ENCODE data around the gene CD274. TPM values are rescaled to one million over a fixed set of nuclear protein-coding genes. Genes with fewer than 3 reads are reported as not detected.

Gene CD274
- total and polyA plus RNA-seq, 4 donors, result 4.1 to 30.7 (median 9.5) TPM

- peak within 1 kb of the TSS; percentile 31 for H3K4me3 ChIP-seq
- peak within 1 kb of the TSS; percentile 78 to 81 for H3K9ac ChIP-seq (ENCODE audit: insufficient read depth in 1 of 2, low read length in 2 of 2)
- peak; percentile 6 for TF ChIP-seq CTCF (IDR thresholded peaks at IDR 0.05; ENCODE audit: control extremely low read depth, extremely low read depth)
- no peaks in the 10 kb centered on the region for H3K9me3 ChIP-seq (ENCODE audit: control insufficient read depth in 4 of 4, insufficient read depth in 3 of 4, low read length in 3 of 4)
- DNase-seq (peak; percentile 93 to 95 (median 94)), ATAC-seq (ENCODE audit: insufficient read depth, low FRiP score) (peak; percentile 98)
- peaks cover 0 to 12% (median 8%) of the 10 kb centered on the region in 4 donors for H3K36me3 ChIP-seq (ENCODE audit: control insufficient read depth in 4 of 4, insufficient read depth in 4 of 4, low read length in 4 of 4)
- peak within 1 kb of the TSS; percentile 92 to 99 for H3K27ac ChIP-seq (ENCODE audit: low read depth in 1 of 2, low read length in 1 of 2)
- WGBS, 2 donors, result 0% methylated on average over 52 to 55 of the region's 55 CpGs
- H3K4me1 ChIP-seq (ENCODE audit: control insufficient read depth in 5 of 5, insufficient read depth in 5 of 5, low read length in 5 of 5), result peaks cover 0 to 16% (median 9%) of the 10 kb centered on the region in 5 donors
- no peaks in the 10 kb centered on the region for H3K27me3 ChIP-seq (ENCODE audit: control insufficient read depth in 3 of 3, insufficient read depth in 3 of 3, low read length in 2 of 3)
Observed at GRCh38 chr9:5437254-5438216, 12.8 kb upstream of the CD274 start, which contains the start of gene PLGRKT. PLGRKT (minus strand) TSS chr9:5437925; CDS start chr9:5431977, 5,948 bp downstream.

- WGBS, 2 donors, result 69 to 71% methylated on average over 21 of the region's 21 CpGs
- Histone ChIP-seq H3K27ac (ENCODE audit: low read depth in 1 of 2, low read length in 1 of 2) (peak overlapping the region; percentile 46 to 71), H3K9ac (ENCODE audit: insufficient read depth in 1 of 2, low read length in 2 of 2) (peak overlapping the region in 1 of 2 donors; percentile 0), H3K4me1 (ENCODE audit: control insufficient read depth in 5 of 5, insufficient read depth in 5 of 5, low read length in 5 of 5) (peaks cover 0 to 16% (median 9%) of the 10 kb centered on the region in 5 donors), H3K36me3 (ENCODE audit: control insufficient read depth in 4 of 4, insufficient read depth in 4 of 4, low read length in 4 of 4) (peaks cover 0 to 12% (median 6%) of the 10 kb centered on the region in 4 donors), H3K9me3 (ENCODE audit: control insufficient read depth in 4 of 4, insufficient read depth in 3 of 4, low read length in 3 of 4) (no peaks in the 10 kb centered on the region), H3K4me3 (no peak overlapping the region), H3K27me3 (ENCODE audit: control insufficient read depth in 3 of 3, insufficient read depth in 3 of 3, low read length in 2 of 3) (no peaks in the 10 kb centered on the region)
- no peak for TF ChIP-seq CTCF (IDR thresholded peaks at IDR 0.05; ENCODE audit: control extremely low read depth, extremely low read depth)
- no peak for ATAC-seq (ENCODE audit: insufficient read depth, low FRiP score)
- peak; percentile 6 to 22 (median 15) for DNase-seq
Observed at GRCh38 chr9:5438301-5439162, 11.8 kb upstream of the CD274 start.

DNA sequence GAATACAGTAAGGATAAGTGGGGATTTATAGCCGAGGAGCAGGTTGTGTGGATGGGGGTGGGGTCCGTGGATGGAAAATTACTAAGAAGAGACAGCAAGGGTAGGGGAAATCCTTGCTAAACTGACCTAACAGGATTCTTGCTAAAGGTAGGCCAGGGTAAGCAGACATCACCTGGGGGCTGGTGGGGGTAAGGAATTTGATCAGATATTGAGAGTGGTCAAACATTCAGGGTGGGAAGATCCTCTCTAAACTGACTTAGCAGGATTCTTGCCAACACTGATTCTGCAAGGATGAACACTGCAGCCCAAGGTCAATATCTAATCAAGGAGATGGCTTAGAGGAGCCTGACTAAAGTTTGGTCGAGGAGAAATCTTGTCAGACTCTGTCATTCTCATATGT lies 9.9 kb upstream of the CD274 start:
- no peak for TF ChIP-seq CTCF (IDR thresholded peaks at IDR 0.05; ENCODE audit: control extremely low read depth, extremely low read depth)
- no peak for ATAC-seq (ENCODE audit: insufficient read depth, low FRiP score)
- peaks cover 0 to 9% (median 2%) of the 10 kb centered on the region in 4 donors for H3K36me3 ChIP-seq (ENCODE audit: control insufficient read depth in 4 of 4, insufficient read depth in 4 of 4, low read length in 4 of 4)
- H3K27me3 ChIP-seq (ENCODE audit: control insufficient read depth in 3 of 3, insufficient read depth in 3 of 3, low read length in 2 of 3), result no peaks in the 10 kb centered on the region
- no peaks in the 10 kb centered on the region for H3K9me3 ChIP-seq (ENCODE audit: control insufficient read depth in 4 of 4, insufficient read depth in 3 of 4, low read length in 3 of 4)
- H3K4me1 ChIP-seq (ENCODE audit: control insufficient read depth in 5 of 5, insufficient read depth in 5 of 5, low read length in 5 of 5), result peaks cover 0 to 16% (median 9%) of the 10 kb centered on the region in 5 donors
- no peak overlapping the region for H3K9ac ChIP-seq (ENCODE audit: insufficient read depth in 1 of 2, low read length in 2 of 2)
- H3K27ac ChIP-seq (ENCODE audit: low read depth in 1 of 2, low read length in 1 of 2), result no peak overlapping the region
- no peak overlapping the region for H3K4me3 ChIP-seq
- 86 to 89% methylated on average over 3 of the region's 3 CpGs for WGBS, 2 donors
- DNase-seq, result no peak
